Ovary (tissue), 3 donors: Measurements from ENCODE around the gene PSMB3.

ENCODE experiments used
- CTCF ChIP-seq, 3 donors: fragments of 450-650 bp in 2 of 3; fragments of 200-600 bp in 1 of 3; IDR thresholded peaks; one replicate each; pipeline versions ENCODE4 v1.5.1 to v1.8.0; 2016 to 2022; ENCODE audit warnings: antibody characterized with exemption in 3 of 3, mild to moderate bottlenecking in 1 of 3
- EP300 ChIP-seq: sonication (generic); formaldehyde crosslinking; IDR thresholded peaks from one replicate; pipeline ENCODE4 v1.6.1; 2017; ENCODE audit warnings: antibody characterized with exemption
- POLR2A ChIP-seq: fragments of 450-650 bp; IDR thresholded peaks from one replicate; pipeline ENCODE4 v1.6.1; 2017; ENCODE audit warnings: antibody characterized with exemption, mild to moderate bottlenecking, moderate library complexity
- donor health status: DM: no; HTN: no; CAD: no.

- TF ChIP-seq POLR2A (no peak), CTCF (IDR thresholded peaks at IDR 0.05) (no peak), EP300 (no peak)
Observed at GRCh38 chr17:38779965-38780752, 27.6 kb downstream of the PSMB3 start.
